ENCODE results near the gene SV2C.

The SV2C gene

DNA sequence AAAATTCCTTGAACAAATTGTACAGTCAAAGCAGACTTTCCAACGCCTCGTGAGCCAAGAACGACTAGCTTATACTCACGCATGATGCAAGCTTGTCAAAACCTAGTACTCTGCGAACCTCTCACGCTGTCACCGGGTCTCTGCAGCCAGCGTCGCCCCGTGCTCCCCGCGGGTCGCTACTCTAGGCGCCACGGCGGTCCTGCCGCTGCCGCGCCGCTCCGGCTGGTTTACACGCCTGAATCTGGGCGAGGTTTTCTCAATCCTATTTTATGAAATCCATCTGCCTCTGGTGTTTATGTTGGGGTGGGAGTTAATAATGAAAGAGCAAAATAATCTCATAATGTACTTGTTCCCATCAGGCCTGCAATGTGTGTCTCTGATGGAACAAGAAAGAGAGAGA, 90.9 kb downstream of the SV2C start (continued):
- TF ChIP-seq SNAI2 (CRISPR knock-in tag; IDR thresholded peaks at IDR 0.05) (no peak), ZFP3 (CRISPR knock-in tag; IDR thresholded peaks at IDR 0.05) (no peak), TCF4 (CRISPR knock-in tag; IDR thresholded peaks at IDR 0.05; ENCODE audit: borderline replicate concordance) (no peak), TOX (CRISPR knock-in tag; IDR thresholded peaks at IDR 0.05; ENCODE audit: borderline replicate concordance) (no peak)
- TF ChIP-seq, protein P1, sequence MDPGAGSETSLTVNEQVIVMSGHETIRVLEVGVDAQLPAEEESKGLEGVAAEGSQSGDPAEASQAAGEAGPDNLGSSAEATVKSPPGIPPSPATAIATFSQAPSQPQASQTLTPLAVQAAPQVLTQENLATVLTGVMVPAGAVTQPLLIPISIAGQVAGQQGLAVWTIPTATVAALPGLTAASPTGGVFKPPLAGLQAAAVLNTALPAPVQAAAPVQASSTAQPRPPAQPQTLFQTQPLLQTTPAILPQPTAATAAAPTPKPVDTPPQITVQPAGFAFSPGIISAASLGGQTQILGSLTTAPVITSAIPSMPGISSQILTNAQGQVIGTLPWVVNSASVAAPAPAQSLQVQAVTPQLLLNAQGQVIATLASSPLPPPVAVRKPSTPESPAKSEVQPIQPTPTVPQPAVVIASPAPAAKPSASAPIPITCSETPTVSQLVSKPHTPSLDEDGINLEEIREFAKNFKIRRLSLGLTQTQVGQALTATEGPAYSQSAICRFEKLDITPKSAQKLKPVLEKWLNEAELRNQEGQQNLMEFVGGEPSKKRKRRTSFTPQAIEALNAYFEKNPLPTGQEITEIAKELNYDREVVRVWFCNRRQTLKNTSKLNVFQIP (CRISPR knock-in tag; IDR thresholded peaks at IDR 0.05; ENCODE audit: borderline replicate concordance, low read depth), result no peak
- TF ChIP-seq, protein P2, sequence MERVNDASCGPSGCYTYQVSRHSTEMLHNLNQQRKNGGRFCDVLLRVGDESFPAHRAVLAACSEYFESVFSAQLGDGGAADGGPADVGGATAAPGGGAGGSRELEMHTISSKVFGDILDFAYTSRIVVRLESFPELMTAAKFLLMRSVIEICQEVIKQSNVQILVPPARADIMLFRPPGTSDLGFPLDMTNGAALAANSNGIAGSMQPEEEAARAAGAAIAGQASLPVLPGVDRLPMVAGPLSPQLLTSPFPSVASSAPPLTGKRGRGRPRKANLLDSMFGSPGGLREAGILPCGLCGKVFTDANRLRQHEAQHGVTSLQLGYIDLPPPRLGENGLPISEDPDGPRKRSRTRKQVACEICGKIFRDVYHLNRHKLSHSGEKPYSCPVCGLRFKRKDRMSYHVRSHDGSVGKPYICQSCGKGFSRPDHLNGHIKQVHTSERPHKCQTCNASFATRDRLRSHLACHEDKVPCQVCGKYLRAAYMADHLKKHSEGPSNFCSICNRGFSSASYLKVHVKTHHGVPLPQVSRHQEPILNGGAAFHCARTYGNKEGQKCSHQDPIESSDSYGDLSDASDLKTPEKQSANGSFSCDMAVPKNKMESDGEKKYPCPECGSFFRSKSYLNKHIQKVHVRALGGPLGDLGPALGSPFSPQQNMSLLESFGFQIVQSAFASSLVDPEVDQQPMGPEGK (CRISPR knock-in tag; IDR thresholded peaks at IDR 0.05; ENCODE audit: borderline replicate concordance), result no peak

DNA sequence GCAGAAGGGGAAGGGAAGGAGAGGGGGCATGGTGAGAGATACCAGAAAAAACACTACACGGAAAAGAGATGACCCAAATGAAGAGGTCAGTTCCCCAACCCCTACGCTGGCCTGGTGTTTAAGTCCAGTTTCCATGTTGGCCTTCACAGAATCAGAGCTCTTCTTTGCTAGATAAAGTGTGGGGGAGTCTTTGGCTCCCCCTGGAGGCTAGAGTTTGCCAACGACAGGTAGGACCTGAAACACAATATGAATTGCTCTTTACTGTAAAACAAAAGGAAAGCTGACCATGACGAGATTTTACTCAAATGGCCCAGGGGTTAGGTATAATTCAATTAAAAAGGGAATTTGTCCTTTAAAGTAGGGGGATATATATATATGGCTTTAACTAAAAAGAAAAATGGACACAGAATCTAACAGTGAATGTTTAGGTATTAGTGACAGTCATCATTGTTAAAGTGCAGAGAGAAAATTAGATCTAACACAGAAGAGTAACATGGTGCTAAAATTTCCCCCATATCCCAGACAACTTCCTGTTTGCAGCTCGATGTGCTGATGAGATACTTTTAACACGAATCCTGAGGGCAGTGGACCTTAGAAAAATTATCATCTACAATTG, 92.0 kb downstream of the SV2C start:
- TF ChIP-seq ESRRG (CRISPR knock-in tag; IDR thresholded peaks at IDR 0.05) (no peak), ISL1 (CRISPR knock-in tag; IDR thresholded peaks at IDR 0.05) (no peak), ZNF565 (CRISPR knock-in tag; conservative IDR thresholded peaks at IDR 0.05; ENCODE audit: low read depth) (no peak), ZC3H10 (CRISPR knock-in tag; IDR thresholded peaks at IDR 0.05) (no peak), RARB (CRISPR knock-in tag; IDR thresholded peaks at IDR 0.05) (no peak), CSDC2 (CRISPR knock-in tag; IDR thresholded peaks at IDR 0.05) (no peak), PPARA (CRISPR knock-in tag; IDR thresholded peaks at IDR 0.05; ENCODE audit: borderline replicate concordance) (no peak), OSR1 (CRISPR knock-in tag; IDR thresholded peaks at IDR 0.05) (no peak), ZFP3 (CRISPR knock-in tag; IDR thresholded peaks at IDR 0.05) (no peak)
- TF ChIP-seq, protein P2 (CRISPR knock-in tag; IDR thresholded peaks at IDR 0.05; ENCODE audit: borderline replicate concordance), result no peak
- TF ChIP-seq, protein P3, sequence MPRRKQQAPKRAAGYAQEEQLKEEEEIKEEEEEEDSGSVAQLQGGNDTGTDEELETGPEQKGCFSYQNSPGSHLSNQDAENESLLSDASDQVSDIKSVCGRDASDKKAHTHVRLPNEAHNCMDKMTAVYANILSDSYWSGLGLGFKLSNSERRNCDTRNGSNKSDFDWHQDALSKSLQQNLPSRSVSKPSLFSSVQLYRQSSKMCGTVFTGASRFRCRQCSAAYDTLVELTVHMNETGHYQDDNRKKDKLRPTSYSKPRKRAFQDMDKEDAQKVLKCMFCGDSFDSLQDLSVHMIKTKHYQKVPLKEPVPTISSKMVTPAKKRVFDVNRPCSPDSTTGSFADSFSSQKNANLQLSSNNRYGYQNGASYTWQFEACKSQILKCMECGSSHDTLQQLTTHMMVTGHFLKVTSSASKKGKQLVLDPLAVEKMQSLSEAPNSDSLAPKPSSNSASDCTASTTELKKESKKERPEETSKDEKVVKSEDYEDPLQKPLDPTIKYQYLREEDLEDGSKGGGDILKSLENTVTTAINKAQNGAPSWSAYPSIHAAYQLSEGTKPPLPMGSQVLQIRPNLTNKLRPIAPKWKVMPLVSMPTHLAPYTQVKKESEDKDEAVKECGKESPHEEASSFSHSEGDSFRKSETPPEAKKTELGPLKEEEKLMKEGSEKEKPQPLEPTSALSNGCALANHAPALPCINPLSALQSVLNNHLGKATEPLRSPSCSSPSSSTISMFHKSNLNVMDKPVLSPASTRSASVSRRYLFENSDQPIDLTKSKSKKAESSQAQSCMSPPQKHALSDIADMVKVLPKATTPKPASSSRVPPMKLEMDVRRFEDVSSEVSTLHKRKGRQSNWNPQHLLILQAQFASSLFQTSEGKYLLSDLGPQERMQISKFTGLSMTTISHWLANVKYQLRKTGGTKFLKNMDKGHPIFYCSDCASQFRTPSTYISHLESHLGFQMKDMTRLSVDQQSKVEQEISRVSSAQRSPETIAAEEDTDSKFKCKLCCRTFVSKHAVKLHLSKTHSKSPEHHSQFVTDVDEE (CRISPR knock-in tag; IDR thresholded peaks at IDR 0.05), result no peak
- ATAC-seq, result peak; percentile 96

DNA sequence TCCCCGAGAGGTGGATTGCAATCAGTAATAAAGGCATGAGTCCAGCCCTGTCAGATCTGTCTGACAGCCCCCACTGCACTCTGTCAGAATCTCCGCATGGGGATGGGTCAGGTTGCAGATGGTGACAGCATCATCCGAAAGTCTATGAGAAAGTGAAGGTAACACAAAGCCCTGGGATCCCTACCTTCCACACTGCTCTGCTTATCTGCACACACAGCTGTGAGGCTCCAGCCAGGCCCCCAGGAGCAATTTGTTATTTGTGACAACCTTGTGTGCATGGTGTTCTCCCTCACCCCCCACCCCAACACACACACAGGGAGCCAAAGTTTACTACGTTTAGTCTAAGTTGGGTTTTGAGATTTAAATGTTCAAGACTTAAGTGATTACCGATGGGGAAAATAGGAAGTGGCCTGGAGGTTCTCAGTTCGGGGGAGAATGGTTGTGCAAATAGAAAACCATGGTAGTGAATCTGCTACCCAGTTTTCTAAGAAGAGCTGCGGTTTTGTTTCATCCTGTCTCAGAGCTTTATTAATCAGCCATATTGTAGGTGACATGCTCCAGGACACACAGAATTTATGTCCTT, 92.7 kb downstream of the SV2C start:
- peak; percentile 54; the same call in 2 of the 3 replicates for ATAC-seq
- TF ChIP-seq CSDC2 (CRISPR knock-in tag; IDR thresholded peaks at IDR 0.05) (no peak), ISL1 (CRISPR knock-in tag; IDR thresholded peaks at IDR 0.05) (no peak), TCF4 (CRISPR knock-in tag; IDR thresholded peaks at IDR 0.05; ENCODE audit: borderline replicate concordance) (peak; percentile 16; the same call in 1 of the 2 replicates)

DNA sequence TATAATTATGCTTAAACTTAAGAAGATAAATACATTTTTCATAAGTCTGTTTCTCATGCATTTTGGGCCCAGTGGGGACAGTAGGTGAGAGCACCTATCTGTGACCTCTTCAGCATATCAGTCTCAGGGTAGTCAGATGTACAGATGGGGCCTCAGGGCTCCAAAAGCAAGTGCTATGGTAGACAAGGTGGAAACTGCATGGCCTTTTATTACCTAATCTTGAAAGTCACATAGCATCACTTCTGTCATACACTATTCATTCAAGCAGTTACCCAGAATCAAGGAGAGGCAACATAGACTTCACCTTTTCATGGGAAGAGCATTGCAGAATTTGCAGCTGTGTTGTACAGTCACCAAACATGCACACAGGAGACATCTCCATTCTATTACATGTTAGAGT, 94.8 kb downstream of the SV2C start:
- TF ChIP-seq ZFP3 (CRISPR knock-in tag; IDR thresholded peaks at IDR 0.05) (no peak), ISL1 (CRISPR knock-in tag; IDR thresholded peaks at IDR 0.05) (no peak), BACH2 (CRISPR knock-in tag; IDR thresholded peaks at IDR 0.05; ENCODE audit: borderline replicate concordance) (no peak), TOX (CRISPR knock-in tag; IDR thresholded peaks at IDR 0.05; ENCODE audit: borderline replicate concordance) (no peak), GLIS3 (CRISPR knock-in tag; IDR thresholded peaks at IDR 0.05) (no peak), RARB (CRISPR knock-in tag; IDR thresholded peaks at IDR 0.05) (no peak), ZNF565 (CRISPR knock-in tag; conservative IDR thresholded peaks at IDR 0.05; ENCODE audit: low read depth) (no peak), CSDC2 (CRISPR knock-in tag; IDR thresholded peaks at IDR 0.05) (no peak), OSR1 (CRISPR knock-in tag; IDR thresholded peaks at IDR 0.05) (no peak), TCF4 (CRISPR knock-in tag; IDR thresholded peaks at IDR 0.05; ENCODE audit: borderline replicate concordance) (no peak), ZC3H10 (CRISPR knock-in tag; IDR thresholded peaks at IDR 0.05) (no peak), SNAI2 (CRISPR knock-in tag; IDR thresholded peaks at IDR 0.05) (no peak)
- TF ChIP-seq, protein P4, sequence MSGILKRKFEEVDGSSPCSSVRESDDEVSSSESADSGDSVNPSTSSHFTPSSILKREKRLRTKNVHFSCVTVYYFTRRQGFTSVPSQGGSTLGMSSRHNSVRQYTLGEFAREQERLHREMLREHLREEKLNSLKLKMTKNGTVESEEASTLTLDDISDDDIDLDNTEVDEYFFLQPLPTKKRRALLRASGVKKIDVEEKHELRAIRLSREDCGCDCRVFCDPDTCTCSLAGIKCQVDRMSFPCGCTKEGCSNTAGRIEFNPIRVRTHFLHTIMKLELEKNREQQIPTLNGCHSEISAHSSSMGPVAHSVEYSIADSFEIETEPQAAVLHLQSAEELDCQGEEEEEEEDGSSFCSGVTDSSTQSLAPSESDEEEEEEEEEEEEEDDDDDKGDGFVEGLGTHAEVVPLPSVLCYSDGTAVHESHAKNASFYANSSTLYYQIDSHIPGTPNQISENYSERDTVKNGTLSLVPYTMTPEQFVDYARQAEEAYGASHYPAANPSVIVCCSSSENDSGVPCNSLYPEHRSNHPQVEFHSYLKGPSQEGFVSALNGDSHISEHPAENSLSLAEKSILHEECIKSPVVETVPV (CRISPR knock-in tag; IDR thresholded peaks at IDR 0.05), result no peak
- ATAC-seq, result no peak

Data from SK-N-SH treated with all-trans-retinoic acid at 6 μM for 48 hours (cell line).